A673 (cell line): ENCODE results near the gene ZEB2.

Source experiments
- CTCF ChIP-seq: fragments of 300-800, 200-600 bp; sonication (generic); conservative IDR thresholded peaks from 2 replicates; pipeline ENCODE4 v1.5.1; 2017; ENCODE audit warnings: low read depth, mild to moderate bottlenecking, antibody characterized with exemption, low read length, moderate library complexity, mixed read lengths
- EZH2 ChIP-seq: fragments of 200-600 bp; sonication (generic); IDR thresholded peaks from 2 replicates; pipeline ENCODE4 v1.6.1; 2017; ENCODE audit warnings: borderline replicate concordance, low read depth, mild to moderate bottlenecking, mixed read lengths, antibody characterized with exemption, low read length; ENCODE audit not compliant: poor library complexity, severe bottlenecking

- TF ChIP-seq CTCF (no peak), EZH2 (no peak)
These were observed 354 bp downstream of the ZEB2 start for GRCh38 chr2:144519597-144519933.
